GM12874 (cell line): ENCODE results near the gene ZC3HAV1.

Experiments
- CTCF ChIP-seq: IDR thresholded peaks from 2 replicates; pipeline ENCODE4 v1.5.1; 2011; ENCODE audit warnings: low read depth, mild to moderate bottlenecking, control low read depth, low read length, moderate library complexity; ENCODE audit not compliant: insufficient read depth

The ZC3HAV1 gene

GRCh38 chr7:139111147-139111546 is 1.6 kb upstream of the ZC3HAV1 start:
- TF ChIP-seq CTCF, result no peak

- no peak for TF ChIP-seq CTCF
Measured at GRCh38 chr7:139109983-139110411, 477 bp upstream of the ZC3HAV1 start.

GRCh38 chr7:139108266-139109187 is 993 bp downstream of the ZC3HAV1 start:
- no peak for TF ChIP-seq CTCF

GRCh38 chr7:139106959-139107358 is 2.6 kb downstream of the ZC3HAV1 start:
- no peak for TF ChIP-seq CTCF

GRCh38 chr7:139105484-139105883 is 4.0 kb downstream of the ZC3HAV1 start:
- TF ChIP-seq CTCF, result no peak

GRCh38 chr7:139104091-139104450 is 5.4 kb downstream of the ZC3HAV1 start:
- no peak for TF ChIP-seq CTCF

GRCh38 chr7:139103057-139103815 is 6.3 kb downstream of the ZC3HAV1 start:
- no peak for TF ChIP-seq CTCF
